Cardiac fibroblast (primary cell): Measurements from ENCODE around the gene TPRN.

Experiments
- DNase-seq, 2 donors: peaks; one replicate each; pipeline versions ENCODE4 v3.0.0 to v3.0.0-alpha.2; 2010; ENCODE audit warnings: low read depth in 2 of 2
- H3K4me3 ChIP-seq, 2 donors: replicated peaks in 1 of 2; 1 replicate in 1 of 2; 2 replicates in 1 of 2; pipeline ENCODE4 v1.5.1; 2011; ENCODE audit warnings: low read depth in 2 of 2, low read length in 2 of 2, mild to moderate bottlenecking in 2 of 2, moderate library complexity in 1 of 2
- CTCF ChIP-seq: IDR thresholded peaks from one replicate; pipeline ENCODE4 v1.5.1; 2011; ENCODE audit warnings: low read depth, mild to moderate bottlenecking, low read length, inconsistent platforms

TPRN gene

GRCh38 chr9:137200311-137201204, at the start of gene TPRN:
TPRN (minus strand) TSS chr9:137200741; CDS start chr9:137200711, 30 bp downstream.
- no peak for TF ChIP-seq CTCF
- peak within 1 kb of the TSS; percentile 53 to 76 for H3K4me3 ChIP-seq
- peak; percentile 99 for DNase-seq

GRCh38 chr9:137247916-137248175, 47.3 kb upstream of the TPRN start:
- DNase-seq = no peak
- H3K4me3 ChIP-seq = no peak overlapping the region
- TF ChIP-seq CTCF = no peak

DNA sequence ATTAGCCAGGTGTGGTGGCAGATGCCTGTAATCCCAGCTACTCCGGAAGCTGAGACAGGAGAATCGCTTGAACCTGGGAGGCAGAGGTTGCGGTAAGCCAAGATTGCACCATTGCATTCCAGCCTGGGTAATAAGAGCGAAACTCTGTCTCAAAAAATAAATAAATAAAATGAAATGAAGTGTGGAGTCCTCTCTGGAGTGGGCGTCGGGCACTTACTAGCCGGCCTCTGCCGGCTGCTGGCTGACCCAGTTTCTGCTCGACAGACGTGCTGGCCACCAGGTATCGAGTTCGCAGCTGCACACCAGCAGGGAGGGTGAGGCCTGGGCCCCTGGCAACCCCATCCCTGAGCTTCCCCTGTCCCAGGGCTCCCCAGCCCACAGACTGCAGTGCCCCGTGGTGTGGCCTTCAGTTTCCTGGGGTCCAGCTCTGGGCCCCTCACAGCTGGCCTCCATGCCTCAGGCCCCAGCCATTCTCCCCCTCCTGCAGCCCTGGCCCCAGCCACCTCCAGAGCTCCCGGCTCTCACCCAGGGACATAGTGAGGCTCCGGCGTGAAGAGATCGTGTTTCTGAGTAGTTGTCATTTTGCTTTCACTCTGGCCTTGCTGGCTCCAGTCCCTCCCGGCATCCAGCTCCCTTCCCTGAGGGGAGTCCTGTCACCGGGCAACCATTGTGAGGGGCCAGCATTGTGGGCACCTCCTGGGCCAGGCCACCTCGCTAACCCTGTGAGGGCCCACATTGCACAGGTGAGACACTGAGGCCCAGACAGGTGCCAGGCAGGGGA, 46.8 kb upstream of the TPRN start:
- no peak for DNase-seq
- H3K4me3 ChIP-seq = no peak overlapping the region
- no peak for TF ChIP-seq CTCF

GRCh38 chr9:137245450-137246421, 45.2 kb upstream of the TPRN start:
- no peak for DNase-seq
- no peak overlapping the region for H3K4me3 ChIP-seq
- no peak for TF ChIP-seq CTCF

DNA sequence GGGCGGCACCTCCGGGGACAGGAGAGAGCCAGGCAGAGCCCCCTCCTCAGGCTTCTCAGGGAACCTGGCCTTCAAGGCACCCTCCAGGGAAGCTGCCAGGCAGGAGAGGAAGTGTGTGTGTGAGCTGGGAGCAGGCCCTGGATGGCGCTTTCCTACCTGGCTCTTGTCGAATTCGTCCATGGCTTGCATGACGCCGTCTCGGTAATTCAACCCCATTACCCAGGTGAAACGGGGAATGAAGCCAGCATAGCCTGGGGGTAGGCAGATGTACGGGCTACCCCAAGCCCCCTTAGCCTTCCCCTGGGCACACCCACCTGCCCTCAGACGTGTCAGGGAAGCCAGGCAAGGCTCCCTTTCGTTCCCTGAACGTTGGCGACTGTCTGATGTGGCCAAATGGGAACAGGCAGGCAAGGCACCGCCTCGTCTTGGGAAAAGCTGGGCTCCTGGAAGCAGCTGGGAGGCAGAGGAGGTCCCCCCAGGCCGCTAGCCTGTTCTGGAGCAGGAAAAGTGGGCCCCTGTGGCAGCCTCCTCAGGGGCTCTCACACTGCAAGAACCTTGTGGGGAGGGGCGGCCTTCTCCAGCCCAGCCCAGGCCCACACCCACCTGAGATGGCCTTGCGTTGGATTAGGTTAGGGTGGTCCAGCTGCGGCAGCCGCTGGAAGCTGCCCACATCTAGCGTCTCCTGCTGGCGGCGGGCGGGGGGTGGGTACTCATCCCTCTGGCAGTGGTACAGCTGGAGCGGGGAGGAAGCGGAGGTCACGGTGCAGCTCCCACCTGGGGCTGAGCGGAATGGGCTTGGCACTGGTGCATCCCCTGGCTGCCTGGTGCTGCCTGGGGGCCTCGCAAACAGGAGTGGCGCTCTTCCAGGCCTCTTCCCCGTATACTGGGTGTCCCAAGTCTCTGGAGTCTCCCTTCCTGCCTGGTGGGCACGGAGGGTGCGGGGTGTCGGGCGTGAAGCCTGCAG, 44.2 kb upstream of the TPRN start:
- no peak overlapping the region for H3K4me3 ChIP-seq
- TF ChIP-seq CTCF = no peak
- DNase-seq = peak in 1 of 2 donors; percentile 10
